Endothelial cell of umbilical vein (primary cell): ENCODE measurements around the gene IFT22.

Source experiments
- FOS ChIP-seq: IDR thresholded peaks from 2 replicates; pipeline ENCODE4 v1.6.1; 2011; ENCODE audit warnings: mild to moderate bottlenecking, low read length, moderate library complexity, borderline replicate concordance; ENCODE audit not compliant: insufficient read depth
- POLR2AphosphoS5 ChIP-seq: IDR thresholded peaks from 2 replicates; pipeline ENCODE4 v1.6.1; 2012; ENCODE audit warnings: low read depth, mild to moderate bottlenecking, control low read depth, low read length, moderate library complexity; ENCODE audit not compliant: insufficient read depth
- TF ChIP-seq, protein P1 (sequence below), 2 donors: IDR thresholded peaks; 1 replicate in 1 of 2; 2 replicates in 1 of 2; pipeline ENCODE4 v1.5.1; 2011; ENCODE audit warnings: low read length in 2 of 2, mild to moderate bottlenecking in 2 of 2, moderate library complexity in 2 of 2, control low read depth in 1 of 2, inconsistent platforms in 1 of 2, low read depth in 1 of 2; ENCODE audit not compliant: insufficient read depth in 1 of 2; ENCODE audit errors: extremely low read depth in 1 of 2

DNA sequence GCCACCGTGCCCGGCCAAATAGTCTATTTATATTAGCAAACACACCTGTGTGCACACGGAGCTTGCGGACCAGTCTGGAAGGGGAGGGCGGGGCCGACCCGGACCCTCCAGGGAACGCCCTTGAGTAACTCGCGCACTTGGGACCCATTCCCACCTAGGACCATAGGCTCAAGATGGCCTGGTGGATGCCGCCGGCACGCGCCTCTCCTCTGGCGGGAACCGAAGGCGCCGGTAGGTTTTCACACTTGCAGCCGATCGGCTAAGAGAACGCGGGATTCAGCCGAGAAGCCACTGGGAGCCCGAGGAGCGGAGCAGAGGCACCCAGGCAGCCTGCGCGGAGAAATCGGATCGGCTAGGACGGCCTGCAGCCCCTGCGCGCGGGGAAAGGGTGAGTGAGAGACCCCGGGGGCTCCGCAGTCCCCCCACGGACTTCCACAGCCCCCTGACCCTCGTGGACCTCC is 18.9 kb downstream of the IFT22 start:
- TF ChIP-seq, protein P1, sequence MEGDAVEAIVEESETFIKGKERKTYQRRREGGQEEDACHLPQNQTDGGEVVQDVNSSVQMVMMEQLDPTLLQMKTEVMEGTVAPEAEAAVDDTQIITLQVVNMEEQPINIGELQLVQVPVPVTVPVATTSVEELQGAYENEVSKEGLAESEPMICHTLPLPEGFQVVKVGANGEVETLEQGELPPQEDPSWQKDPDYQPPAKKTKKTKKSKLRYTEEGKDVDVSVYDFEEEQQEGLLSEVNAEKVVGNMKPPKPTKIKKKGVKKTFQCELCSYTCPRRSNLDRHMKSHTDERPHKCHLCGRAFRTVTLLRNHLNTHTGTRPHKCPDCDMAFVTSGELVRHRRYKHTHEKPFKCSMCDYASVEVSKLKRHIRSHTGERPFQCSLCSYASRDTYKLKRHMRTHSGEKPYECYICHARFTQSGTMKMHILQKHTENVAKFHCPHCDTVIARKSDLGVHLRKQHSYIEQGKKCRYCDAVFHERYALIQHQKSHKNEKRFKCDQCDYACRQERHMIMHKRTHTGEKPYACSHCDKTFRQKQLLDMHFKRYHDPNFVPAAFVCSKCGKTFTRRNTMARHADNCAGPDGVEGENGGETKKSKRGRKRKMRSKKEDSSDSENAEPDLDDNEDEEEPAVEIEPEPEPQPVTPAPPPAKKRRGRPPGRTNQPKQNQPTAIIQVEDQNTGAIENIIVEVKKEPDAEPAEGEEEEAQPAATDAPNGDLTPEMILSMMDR (IDR thresholded peaks at IDR 0.05; ENCODE audit: extremely low read depth in 1 of 2, insufficient read depth in 1 of 2, low read depth in 1 of 2, low read length in 2 of 2) = no peak
- TF ChIP-seq POLR2AphosphoS5 (no peak), FOS (no peak)
